Chondrocyte (in vitro differentiated cells): ENCODE measurements around the gene TAX1BP1. TPM values are rescaled to one million over a fixed set of nuclear protein-coding genes. Genes with fewer than 3 reads are reported as not detected.

Experiments used
- DNase-seq: peaks from one replicate; pipeline ENCODE4 v3.0.0; 2021; ENCODE audit warnings: mixed read lengths, low spot score
- H3K27ac Mint-ChIP-seq: one replicate; pipeline ENCODE4 v1.8.0; 2021; ENCODE audit warnings: mild to moderate bottlenecking, moderate library complexity, mixed read lengths; ENCODE audit not compliant: unreplicated experiment
- H3K27me3 Mint-ChIP-seq: 2 replicates; pipeline ENCODE4 v1.8.0; 2021; ENCODE audit warnings: low read depth, mixed read lengths
- H3K36me3 Mint-ChIP-seq: 2 replicates; pipeline ENCODE4 v1.8.0; 2021; ENCODE audit warnings: low read depth, mixed read lengths
- H3K4me1 Mint-ChIP-seq: 2 replicates; pipeline ENCODE4 v1.8.0; 2021; ENCODE audit warnings: low read depth, mild to moderate bottlenecking, mixed read lengths
- H3K4me3 Mint-ChIP-seq: one replicate; pipeline ENCODE4 v1.8.0; 2021; ENCODE audit warnings: mild to moderate bottlenecking, moderate library complexity, mixed read lengths; ENCODE audit not compliant: unreplicated experiment
- H3K9me3 Mint-ChIP-seq: 2 replicates; pipeline ENCODE4 v1.8.0; 2021; ENCODE audit warnings: low read depth, mixed read lengths
- CTCF ChIP-seq: fragments of 200-600 bp; sonication (generic); IDR thresholded peaks from 2 replicates; pipeline ENCODE4 v1.5.0; 2021; ENCODE audit warnings: antibody characterized with exemption, mild to moderate bottlenecking, moderate library complexity
- total RNA-seq: library from RNA; stranded (reverse); gene quantifications from 3 replicates; pipeline ENCODE4 v1.2.1, GENCODE V29; 2021

Gene TAX1BP1
- total RNA-seq, 1 donor from 2014 or later = 91.3 TPM

- Mint-ChIP-seq H3K9me3 (no peaks in the 10 kb centered on the region), H3K4me3 (no peak overlapping the region), H3K4me1 (peaks cover 8% of the 10 kb centered on the region), H3K27me3 (no peaks in the 10 kb centered on the region), H3K36me3 (peaks cover 13% of the 10 kb centered on the region), H3K27ac (no peak overlapping the region)
- TF ChIP-seq CTCF = no peak
- no peak for DNase-seq
Observed at GRCh38 chr7:27836536-27836935, 96.6 kb downstream of the TAX1BP1 start.

GRCh38 chr7:27839099-27839498 is 99.1 kb downstream of the TAX1BP1 start:
- H3K27ac Mint-ChIP-seq = no peak overlapping the region
- DNase-seq = no peak
- H3K4me1 Mint-ChIP-seq = peaks cover 24% of the 10 kb centered on the region
- H3K4me3 Mint-ChIP-seq = no peak overlapping the region
- no peaks in the 10 kb centered on the region for H3K9me3 Mint-ChIP-seq
- no peak for TF ChIP-seq CTCF
- H3K36me3 Mint-ChIP-seq = peaks cover 8% of the 10 kb centered on the region
- H3K27me3 Mint-ChIP-seq = no peaks in the 10 kb centered on the region

- no peak overlapping the region for H3K27ac Mint-ChIP-seq
- H3K36me3 Mint-ChIP-seq = peaks cover 4% of the 10 kb centered on the region
- no peak overlapping the region for H3K4me3 Mint-ChIP-seq
- peaks cover 19% of the 10 kb centered on the region for H3K4me1 Mint-ChIP-seq
- no peaks in the 10 kb centered on the region for H3K9me3 Mint-ChIP-seq
- no peaks in the 10 kb centered on the region for H3K27me3 Mint-ChIP-seq
- DNase-seq = no peak
- TF ChIP-seq CTCF = no peak
Observed at GRCh38 chr7:27840313-27840712, 100.4 kb downstream of the TAX1BP1 start.

GRCh38 chr7:27840760-27841364 is 100.9 kb downstream of the TAX1BP1 start:
- TF ChIP-seq CTCF = no peak
- H3K27ac Mint-ChIP-seq = no peak overlapping the region
- H3K27me3 Mint-ChIP-seq = no peaks in the 10 kb centered on the region
- H3K36me3 Mint-ChIP-seq = peaks cover 4% of the 10 kb centered on the region
- DNase-seq = no peak
- peaks cover 17% of the 10 kb centered on the region for H3K4me1 Mint-ChIP-seq
- no peak overlapping the region for H3K4me3 Mint-ChIP-seq
- no peaks in the 10 kb centered on the region for H3K9me3 Mint-ChIP-seq

GRCh38 chr7:27842094-27842692 is 102.2 kb downstream of the TAX1BP1 start:
- H3K36me3 Mint-ChIP-seq = peaks cover 2% of the 10 kb centered on the region
- no peak for DNase-seq
- no peak for TF ChIP-seq CTCF
- H3K27ac Mint-ChIP-seq = peak overlapping the region; percentile 54
- no peak overlapping the region for H3K4me3 Mint-ChIP-seq
- no peaks in the 10 kb centered on the region for H3K27me3 Mint-ChIP-seq
- H3K9me3 Mint-ChIP-seq = no peaks in the 10 kb centered on the region
- H3K4me1 Mint-ChIP-seq = peaks cover 17% of the 10 kb centered on the region
